Spleen (tissue), 7 donors: ENCODE results near the gene DGKB.

Experiments
- POLR2A ChIP-seq, 3 donors: fragments of 450-650 bp; IDR thresholded peaks; one replicate each; pipeline ENCODE4 v1.5.1; 2017; ENCODE audit warnings: antibody characterized with exemption in 3 of 3, mild to moderate bottlenecking in 1 of 3
- TF ChIP-seq, protein P1 (sequence below), 11 experiments: fragments of 200-600 bp in 7 of 11; fragments of 450-650 bp in 4 of 11; sonication (generic) in 4 of 11; IDR thresholded peaks in 8 of 11; conservative IDR thresholded peaks in 3 of 11; 1 replicate in 7 of 11; 2 replicates in 4 of 11; pipeline versions ENCODE4 v1.4.0 to v1.8.0; 2016 to 2021; ENCODE audit warnings: antibody characterized with exemption in 11 of 11, inconsistent platforms in 4 of 11, mild to moderate bottlenecking in 1 of 11
- donor health status: DM: no; HTN: no; CAD: no; lungs with moderate emphysema.
- donor health status: DM: no; HTN: no; CAD: no.
- donor health status: DM: no; HTN: no; CAD: no.

DNA sequence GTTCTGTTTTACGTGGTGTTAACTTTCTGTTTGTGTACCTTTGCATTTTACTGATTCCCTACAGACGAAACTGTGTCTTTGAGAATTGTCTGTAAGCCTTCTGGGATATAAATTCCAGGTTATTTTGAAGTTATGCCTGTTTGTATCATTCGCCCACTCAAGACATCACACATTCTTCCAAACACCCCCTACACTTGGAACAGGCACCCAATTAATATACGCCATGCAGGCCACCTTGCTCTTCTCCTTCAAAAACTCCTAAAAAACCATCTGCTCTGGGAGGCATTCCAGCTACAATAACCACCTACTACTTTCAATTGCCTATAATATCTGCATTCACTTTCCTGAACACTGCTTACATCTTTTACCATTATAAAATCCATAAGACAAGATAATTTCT is 453.3 kb downstream of the DGKB start:
- TF ChIP-seq, protein P1, sequence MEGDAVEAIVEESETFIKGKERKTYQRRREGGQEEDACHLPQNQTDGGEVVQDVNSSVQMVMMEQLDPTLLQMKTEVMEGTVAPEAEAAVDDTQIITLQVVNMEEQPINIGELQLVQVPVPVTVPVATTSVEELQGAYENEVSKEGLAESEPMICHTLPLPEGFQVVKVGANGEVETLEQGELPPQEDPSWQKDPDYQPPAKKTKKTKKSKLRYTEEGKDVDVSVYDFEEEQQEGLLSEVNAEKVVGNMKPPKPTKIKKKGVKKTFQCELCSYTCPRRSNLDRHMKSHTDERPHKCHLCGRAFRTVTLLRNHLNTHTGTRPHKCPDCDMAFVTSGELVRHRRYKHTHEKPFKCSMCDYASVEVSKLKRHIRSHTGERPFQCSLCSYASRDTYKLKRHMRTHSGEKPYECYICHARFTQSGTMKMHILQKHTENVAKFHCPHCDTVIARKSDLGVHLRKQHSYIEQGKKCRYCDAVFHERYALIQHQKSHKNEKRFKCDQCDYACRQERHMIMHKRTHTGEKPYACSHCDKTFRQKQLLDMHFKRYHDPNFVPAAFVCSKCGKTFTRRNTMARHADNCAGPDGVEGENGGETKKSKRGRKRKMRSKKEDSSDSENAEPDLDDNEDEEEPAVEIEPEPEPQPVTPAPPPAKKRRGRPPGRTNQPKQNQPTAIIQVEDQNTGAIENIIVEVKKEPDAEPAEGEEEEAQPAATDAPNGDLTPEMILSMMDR (IDR thresholded peaks at IDR 0.05 in 8 of 11, conservative IDR thresholded peaks at IDR 0.05 in 3 of 11) = no peak
- TF ChIP-seq POLR2A (IDR thresholded peaks at IDR 0.05) = no peak
